ENCODE measurements around the gene CRYZL1.

GRCh38 chr21:33650929-33651509 lies 9.5 kb upstream of the CRYZL1 start:
- TF ChIP-seq, protein P1, sequence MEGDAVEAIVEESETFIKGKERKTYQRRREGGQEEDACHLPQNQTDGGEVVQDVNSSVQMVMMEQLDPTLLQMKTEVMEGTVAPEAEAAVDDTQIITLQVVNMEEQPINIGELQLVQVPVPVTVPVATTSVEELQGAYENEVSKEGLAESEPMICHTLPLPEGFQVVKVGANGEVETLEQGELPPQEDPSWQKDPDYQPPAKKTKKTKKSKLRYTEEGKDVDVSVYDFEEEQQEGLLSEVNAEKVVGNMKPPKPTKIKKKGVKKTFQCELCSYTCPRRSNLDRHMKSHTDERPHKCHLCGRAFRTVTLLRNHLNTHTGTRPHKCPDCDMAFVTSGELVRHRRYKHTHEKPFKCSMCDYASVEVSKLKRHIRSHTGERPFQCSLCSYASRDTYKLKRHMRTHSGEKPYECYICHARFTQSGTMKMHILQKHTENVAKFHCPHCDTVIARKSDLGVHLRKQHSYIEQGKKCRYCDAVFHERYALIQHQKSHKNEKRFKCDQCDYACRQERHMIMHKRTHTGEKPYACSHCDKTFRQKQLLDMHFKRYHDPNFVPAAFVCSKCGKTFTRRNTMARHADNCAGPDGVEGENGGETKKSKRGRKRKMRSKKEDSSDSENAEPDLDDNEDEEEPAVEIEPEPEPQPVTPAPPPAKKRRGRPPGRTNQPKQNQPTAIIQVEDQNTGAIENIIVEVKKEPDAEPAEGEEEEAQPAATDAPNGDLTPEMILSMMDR (IDR thresholded peaks at IDR 0.05) = no peak
- no peak for TF ChIP-seq EZH2 (IDR thresholded peaks at IDR 0.05; ENCODE audit: borderline replicate concordance, insufficient read depth, low read depth, low read length, poor library complexity, severe bottlenecking)

Measured in B cell (primary cell).